ENCODE results near the gene KPNA2.
"Not testable (repeated sequence)": the region's sequence is repeated elsewhere in the genome, so short reads cannot be mapped to it uniquely, and the experiment has no call there.

The KPNA2 gene

DNA sequence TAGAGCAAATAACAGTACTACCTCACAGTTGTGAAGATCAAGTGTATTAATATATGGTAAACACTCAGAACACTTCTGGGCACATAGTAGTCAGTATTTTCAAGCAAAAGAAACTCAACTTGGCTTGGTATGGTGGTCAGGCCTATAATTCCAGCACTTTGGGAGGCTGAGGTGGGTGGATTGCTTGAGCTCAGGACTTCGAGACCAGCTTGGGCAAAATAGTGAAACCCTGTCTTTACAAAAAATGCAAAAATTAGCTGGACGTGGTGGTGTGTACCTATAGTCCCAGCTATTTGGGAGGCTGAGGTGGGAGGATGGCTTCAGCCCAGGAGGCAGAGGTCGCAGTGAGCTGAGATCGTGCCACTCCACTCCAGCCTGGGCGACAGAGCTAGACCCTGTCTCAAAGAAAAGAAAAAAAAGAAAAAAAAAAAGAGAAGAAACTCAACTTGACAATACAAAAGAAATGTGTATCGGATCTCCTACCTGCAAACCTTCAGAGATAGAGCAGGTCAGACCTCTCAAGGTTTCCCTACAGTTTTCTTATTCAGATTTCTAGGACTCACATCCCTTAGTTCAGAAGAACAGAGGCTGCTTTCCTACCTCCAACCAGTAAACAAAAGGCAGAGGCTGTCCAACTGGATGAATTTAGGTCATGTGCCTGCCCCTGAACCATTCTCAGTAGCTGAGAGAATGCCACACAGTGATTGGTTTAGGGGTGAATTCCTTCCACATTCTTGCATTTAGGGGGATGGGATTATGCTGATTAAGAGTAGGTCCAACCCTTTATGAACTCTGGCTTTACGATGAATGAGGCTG is 1.7 kb upstream of the KPNA2 start:
- H3K27me3 Mint-ChIP-seq (ENCODE audit: low read depth), result no peaks in the 10 kb centered on the region
- no peaks in the 10 kb centered on the region for H3K9me3 Mint-ChIP-seq
- H3K4me1 Mint-ChIP-seq, result peaks cover 27% of the 10 kb centered on the region
- peak overlapping the region; percentile 8 to 38 (median 21) for H3K4me3 Mint-ChIP-seq
- H3K36me3 Mint-ChIP-seq (ENCODE audit: low read depth), result peaks cover 17% of the 10 kb centered on the region
- H3K27ac Mint-ChIP-seq, result peak overlapping the region; percentile 76 to 88 (median 77)
- TF ChIP-seq, protein P1, sequence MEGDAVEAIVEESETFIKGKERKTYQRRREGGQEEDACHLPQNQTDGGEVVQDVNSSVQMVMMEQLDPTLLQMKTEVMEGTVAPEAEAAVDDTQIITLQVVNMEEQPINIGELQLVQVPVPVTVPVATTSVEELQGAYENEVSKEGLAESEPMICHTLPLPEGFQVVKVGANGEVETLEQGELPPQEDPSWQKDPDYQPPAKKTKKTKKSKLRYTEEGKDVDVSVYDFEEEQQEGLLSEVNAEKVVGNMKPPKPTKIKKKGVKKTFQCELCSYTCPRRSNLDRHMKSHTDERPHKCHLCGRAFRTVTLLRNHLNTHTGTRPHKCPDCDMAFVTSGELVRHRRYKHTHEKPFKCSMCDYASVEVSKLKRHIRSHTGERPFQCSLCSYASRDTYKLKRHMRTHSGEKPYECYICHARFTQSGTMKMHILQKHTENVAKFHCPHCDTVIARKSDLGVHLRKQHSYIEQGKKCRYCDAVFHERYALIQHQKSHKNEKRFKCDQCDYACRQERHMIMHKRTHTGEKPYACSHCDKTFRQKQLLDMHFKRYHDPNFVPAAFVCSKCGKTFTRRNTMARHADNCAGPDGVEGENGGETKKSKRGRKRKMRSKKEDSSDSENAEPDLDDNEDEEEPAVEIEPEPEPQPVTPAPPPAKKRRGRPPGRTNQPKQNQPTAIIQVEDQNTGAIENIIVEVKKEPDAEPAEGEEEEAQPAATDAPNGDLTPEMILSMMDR (IDR thresholded peaks at IDR 0.05; ENCODE audit: unreplicated experiment in 3 of 3), result no peak

GRCh38 chr17:68034452-68034776 is 1.1 kb upstream of the KPNA2 start:
- Mint-ChIP-seq H3K9me3 (no peaks in the 10 kb centered on the region), H3K27ac (peak overlapping the region; percentile 76 to 88 (median 77)), H3K4me3 (peak overlapping the region; percentile 49 to 68 (median 67))

DNA sequence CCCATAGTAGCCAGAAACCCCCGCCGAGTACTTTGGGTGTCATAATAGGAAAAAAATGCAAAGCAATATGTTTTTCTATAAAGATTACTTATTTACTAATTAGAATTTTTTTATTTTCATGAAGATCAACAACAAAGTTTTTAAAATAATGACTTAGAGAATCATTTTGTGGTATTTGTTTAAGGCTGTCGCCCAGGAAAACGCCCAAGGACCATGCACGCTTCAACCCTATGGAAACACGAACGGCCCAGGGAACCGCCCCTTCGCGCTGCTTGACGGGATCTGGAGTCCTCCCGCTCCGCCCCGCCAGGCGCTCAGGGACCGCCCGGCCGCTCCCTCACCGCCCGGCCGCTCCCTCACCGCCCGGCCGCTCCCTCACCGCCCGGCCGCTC is 408 bp upstream of the KPNA2 start:
- Mint-ChIP-seq H3K4me1 (peaks cover 27% of the 10 kb centered on the region), H3K27ac (peak overlapping the region; percentile 33 to 66 (median 63)), H3K4me3 (peak overlapping the region; percentile 80 to 98 (median 89)), H3K9me3 (no peaks in the 10 kb centered on the region), H3K27me3 (ENCODE audit: low read depth) (no peaks in the 10 kb centered on the region), H3K36me3 (ENCODE audit: low read depth) (peaks cover 23% of the 10 kb centered on the region)
- TF ChIP-seq, protein P1 (IDR thresholded peaks at IDR 0.05; ENCODE audit: unreplicated experiment in 3 of 3), result no peak

More at GRCh38 chr17:68034452-68034776, 1.1 kb upstream of the KPNA2 start:
- TF ChIP-seq, protein P1 (IDR thresholded peaks at IDR 0.05; ENCODE audit: unreplicated experiment in 3 of 3), result no peak
- Mint-ChIP-seq H3K4me1 (peaks cover 27% of the 10 kb centered on the region), H3K27me3 (ENCODE audit: low read depth) (no peaks in the 10 kb centered on the region), H3K36me3 (ENCODE audit: low read depth) (peaks cover 20% of the 10 kb centered on the region)

DNA sequence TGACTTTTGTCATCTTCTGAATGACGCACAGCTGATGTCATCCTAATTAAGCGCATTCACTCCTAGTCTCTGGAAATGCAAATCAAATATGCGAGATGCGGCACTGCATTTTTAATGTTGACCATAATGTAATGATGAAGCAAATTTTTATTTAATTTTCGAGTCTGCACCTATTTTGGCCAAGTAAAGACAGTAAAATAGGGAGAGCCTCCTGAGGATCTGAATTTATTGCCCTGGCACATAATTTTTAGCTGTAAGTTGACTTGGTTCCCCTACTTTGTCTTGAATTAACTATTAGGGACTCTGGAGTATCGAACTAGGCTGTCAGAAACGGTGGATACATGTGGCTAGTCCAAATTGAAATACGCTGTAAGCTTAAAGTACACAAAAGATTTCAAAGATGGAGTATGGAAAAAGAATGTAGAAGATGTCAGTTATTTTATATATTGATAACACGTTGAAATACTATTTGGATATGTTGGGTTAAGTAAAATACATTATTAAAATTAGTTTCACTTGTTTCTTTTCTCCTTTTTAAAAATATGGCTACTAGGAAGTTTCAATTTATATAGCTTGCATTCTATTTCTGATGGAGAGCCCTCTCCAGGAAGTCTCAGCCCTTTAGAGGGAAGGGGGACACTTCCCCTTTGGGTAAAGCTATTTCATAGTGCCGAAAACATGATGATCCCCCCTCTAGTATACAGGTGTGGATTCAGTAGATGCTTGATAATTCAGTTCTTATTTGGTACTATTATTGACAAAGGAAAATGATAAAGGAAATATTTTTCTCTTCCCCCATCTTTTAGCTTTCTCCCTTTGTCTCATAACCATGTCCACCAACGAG is 991 bp downstream of the KPNA2 start:
- Mint-ChIP-seq H3K9me3 (no peaks in the 10 kb centered on the region), H3K4me1 (peaks cover 27% of the 10 kb centered on the region), H3K36me3 (ENCODE audit: low read depth) (peaks cover 34% of the 10 kb centered on the region), H3K27me3 (ENCODE audit: low read depth) (no peaks in the 10 kb centered on the region), H3K27ac (peak overlapping the region; percentile 36 to 86 (median 66)), H3K4me3 (peak overlapping the region; percentile 80 to 98 (median 89))
- TF ChIP-seq, protein P1 (IDR thresholded peaks at IDR 0.05; ENCODE audit: unreplicated experiment in 3 of 3), result no peak

GRCh38 chr17:68047153-68047846 is 11.8 kb downstream of the KPNA2 start:
- no peaks in the 10 kb centered on the region for H3K27me3 Mint-ChIP-seq (ENCODE audit: low read depth)
- H3K27ac Mint-ChIP-seq, result peak overlapping the region in 1 of 3 experiments; percentile 55
- TF ChIP-seq, protein P1 (IDR thresholded peaks at IDR 0.05; ENCODE audit: unreplicated experiment in 3 of 3), result no peak
- no peak overlapping the region for H3K4me3 Mint-ChIP-seq
- H3K9me3 Mint-ChIP-seq, result no peaks in the 10 kb centered on the region
- no peaks in the 10 kb centered on the region for H3K4me1 Mint-ChIP-seq
- H3K36me3 Mint-ChIP-seq (ENCODE audit: low read depth), result peaks cover 49% of the 10 kb centered on the region

DNA sequence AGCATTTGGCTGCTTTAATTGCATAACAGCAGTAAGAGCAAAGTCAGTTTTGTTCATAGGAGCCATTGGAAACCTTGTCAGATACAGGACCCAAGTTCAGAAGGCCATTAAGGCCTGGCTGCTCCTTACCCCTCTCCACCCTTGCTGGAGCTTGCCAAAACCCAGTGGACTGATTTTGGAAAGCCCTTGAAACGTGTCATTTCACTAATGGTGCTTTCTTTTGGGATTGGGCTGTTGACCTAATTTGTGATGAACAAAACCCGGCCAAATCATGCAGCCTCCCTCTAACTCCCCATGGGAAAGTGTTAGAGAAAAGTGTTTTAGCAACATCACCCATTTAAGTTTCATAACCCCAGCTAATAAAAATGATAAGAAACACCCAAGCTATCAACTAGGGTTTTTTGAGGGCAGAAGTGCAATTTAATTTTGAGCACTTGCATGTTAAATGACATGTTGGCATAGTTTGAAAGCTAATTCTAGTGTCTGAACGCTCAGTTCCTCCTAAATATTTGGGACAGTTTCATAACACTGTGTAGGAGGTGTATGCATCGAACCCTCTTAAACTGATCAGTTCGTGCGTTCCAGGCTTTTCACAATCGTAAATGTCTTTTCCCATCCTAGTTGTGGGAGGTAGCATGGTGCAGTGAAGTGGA is 12.5 kb downstream of the KPNA2 start:
- H3K4me1 Mint-ChIP-seq; H3K4me3 Mint-ChIP-seq; H3K9me3 Mint-ChIP-seq; H3K27me3 Mint-ChIP-seq (ENCODE audit: low read depth): not testable (repeated sequence)
- peaks cover 44% of the 10 kb centered on the region for H3K36me3 Mint-ChIP-seq (ENCODE audit: low read depth)
- peak overlapping the region in 1 of 3 experiments; percentile 19 for H3K27ac Mint-ChIP-seq
